Sigmoid colon (tissue), 4 donors: ENCODE results near the gene MYL4.

ENCODE experiments used
- EP300 ChIP-seq, 4 donors: sonication (generic); formaldehyde crosslinking; IDR thresholded peaks; one replicate each; pipeline ENCODE4 v1.6.1; 2017; ENCODE audit warnings: antibody characterized with exemption in 4 of 4
- POLR2A ChIP-seq, 2 donors: fragments of 450-650 bp; IDR thresholded peaks; one replicate each; pipeline ENCODE4 v1.6.1; 2016; ENCODE audit warnings: antibody characterized with exemption in 2 of 2, mild to moderate bottlenecking in 2 of 2, moderate library complexity in 2 of 2

DNA sequence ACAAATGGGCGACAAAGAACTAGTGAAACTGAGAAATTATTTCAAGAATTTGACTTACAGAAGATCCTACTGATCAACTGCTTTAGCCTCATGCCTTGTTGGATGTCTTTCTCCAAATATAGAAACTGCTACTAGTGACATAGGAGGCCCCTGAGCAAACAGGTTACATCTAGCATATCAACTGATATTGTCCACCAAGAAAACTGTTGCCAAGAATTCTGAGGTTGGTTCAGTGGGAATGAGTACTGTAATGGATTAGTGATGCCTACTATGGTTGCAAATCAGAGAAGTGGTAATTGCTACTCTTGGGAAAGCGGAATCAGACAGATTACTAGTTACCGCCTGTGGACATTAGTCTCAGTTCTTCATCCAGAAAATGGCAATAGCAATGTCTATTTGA lies 30.0 kb upstream of the MYL4 start:
- TF ChIP-seq EP300 (IDR thresholded peaks at IDR 0.05), result no peak
- no peak for TF ChIP-seq POLR2A (IDR thresholded peaks at IDR 0.05)
